ENCODE results near the gene CEBPE.

CEBPE gene

DNA sequence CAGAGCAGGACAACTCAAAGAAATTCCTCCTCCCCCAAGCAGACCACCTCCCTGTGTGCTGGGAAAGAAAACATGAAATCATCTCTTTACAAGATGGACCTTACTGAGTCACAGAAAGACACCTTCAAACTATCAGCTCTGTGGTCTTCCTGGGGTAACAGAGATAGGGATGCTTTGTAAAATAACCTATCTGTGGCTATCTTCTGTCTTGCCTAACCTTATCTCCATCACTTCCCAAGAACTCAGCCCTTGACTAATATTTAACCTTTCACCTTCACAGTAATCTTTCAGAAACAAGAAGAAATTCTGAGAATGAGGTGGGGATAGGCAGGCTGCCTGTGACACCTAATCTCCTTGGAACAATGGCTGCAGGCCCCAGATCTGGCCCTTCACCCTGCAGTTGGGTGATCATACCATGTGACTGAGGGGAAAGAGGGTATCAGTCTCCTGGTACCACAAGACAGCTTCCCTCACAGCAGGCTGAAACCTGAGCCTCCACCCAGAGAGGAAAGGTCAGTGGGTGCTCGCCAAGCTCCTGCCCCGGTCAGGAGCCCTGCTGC, 27.4 kb upstream of the CEBPE start:
- DNase-seq (ENCODE audit: low read depth): no peak
- in situ Hi-C loops (cut with HindIII; ENCODE audit: low sequenced_read_pairs): no loop called here
- TF ChIP-seq, protein P1, sequence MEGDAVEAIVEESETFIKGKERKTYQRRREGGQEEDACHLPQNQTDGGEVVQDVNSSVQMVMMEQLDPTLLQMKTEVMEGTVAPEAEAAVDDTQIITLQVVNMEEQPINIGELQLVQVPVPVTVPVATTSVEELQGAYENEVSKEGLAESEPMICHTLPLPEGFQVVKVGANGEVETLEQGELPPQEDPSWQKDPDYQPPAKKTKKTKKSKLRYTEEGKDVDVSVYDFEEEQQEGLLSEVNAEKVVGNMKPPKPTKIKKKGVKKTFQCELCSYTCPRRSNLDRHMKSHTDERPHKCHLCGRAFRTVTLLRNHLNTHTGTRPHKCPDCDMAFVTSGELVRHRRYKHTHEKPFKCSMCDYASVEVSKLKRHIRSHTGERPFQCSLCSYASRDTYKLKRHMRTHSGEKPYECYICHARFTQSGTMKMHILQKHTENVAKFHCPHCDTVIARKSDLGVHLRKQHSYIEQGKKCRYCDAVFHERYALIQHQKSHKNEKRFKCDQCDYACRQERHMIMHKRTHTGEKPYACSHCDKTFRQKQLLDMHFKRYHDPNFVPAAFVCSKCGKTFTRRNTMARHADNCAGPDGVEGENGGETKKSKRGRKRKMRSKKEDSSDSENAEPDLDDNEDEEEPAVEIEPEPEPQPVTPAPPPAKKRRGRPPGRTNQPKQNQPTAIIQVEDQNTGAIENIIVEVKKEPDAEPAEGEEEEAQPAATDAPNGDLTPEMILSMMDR (IDR thresholded peaks at IDR 0.05; ENCODE audit: low read depth, low read length, missing control alignments): no peak
- no peak overlapping the region for H3K4me3 ChIP-seq (ENCODE audit: low read depth, low read length)

DNA sequence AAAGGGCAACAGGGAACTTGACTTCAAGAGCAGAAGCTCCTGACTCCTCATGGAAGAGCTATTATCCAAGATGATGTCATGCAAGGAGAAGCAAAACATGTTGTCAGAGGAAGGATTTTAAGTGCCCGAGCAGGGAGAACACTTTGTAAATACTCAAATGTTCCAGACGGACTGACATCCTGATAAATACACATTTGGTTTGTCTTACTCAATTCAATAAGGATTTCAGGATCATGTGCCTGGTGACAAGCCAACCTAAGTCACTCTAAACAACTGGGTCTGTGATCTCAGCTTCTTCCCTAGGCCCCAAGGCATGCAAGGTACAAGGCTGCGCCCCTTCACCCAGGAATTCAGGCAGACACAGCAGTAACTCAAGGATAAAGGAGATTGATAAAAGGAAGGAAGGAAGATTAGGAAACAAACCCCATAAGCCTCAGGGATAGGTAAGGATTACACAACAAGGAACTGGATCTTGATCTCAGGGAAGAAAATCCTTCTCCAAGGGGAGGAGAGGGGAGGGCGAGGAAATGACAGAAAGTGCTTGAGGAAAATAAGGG, 26.8 kb upstream of the CEBPE start:
- TF ChIP-seq, protein P1 (IDR thresholded peaks at IDR 0.05; ENCODE audit: low read depth, low read length, missing control alignments): no peak
- H3K4me3 ChIP-seq (ENCODE audit: low read depth, low read length): no peak overlapping the region
- DNase-seq (ENCODE audit: low read depth): no peak
- in situ Hi-C loops (cut with HindIII; ENCODE audit: low sequenced_read_pairs): no loop called here

DNA sequence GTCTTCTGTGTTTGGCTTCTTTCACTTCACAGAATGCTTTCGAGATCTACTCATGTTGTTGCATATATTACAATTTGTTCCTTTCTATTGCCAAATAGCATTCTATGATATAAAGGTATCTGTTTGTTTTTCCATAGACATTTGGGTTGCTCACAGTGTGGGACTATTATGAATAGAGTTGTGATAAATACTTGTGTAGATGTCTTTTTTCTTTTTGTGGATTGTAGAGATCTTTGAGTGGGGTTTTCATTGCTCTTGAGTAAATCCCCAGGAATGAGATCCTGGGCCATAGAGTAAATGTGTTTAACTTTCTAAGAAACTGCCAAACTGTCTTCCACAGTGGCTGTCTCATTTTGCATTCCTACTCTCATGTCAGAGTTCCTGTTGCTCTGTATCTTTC, 24.9 kb upstream of the CEBPE start:
- TF ChIP-seq, protein P1 (IDR thresholded peaks at IDR 0.05; ENCODE audit: low read depth, low read length, missing control alignments): no peak
- no peak for DNase-seq (ENCODE audit: low read depth)
- in situ Hi-C loops (cut with HindIII; ENCODE audit: low sequenced_read_pairs): no loop called here
- no peak overlapping the region for H3K4me3 ChIP-seq (ENCODE audit: low read depth, low read length)

DNA sequence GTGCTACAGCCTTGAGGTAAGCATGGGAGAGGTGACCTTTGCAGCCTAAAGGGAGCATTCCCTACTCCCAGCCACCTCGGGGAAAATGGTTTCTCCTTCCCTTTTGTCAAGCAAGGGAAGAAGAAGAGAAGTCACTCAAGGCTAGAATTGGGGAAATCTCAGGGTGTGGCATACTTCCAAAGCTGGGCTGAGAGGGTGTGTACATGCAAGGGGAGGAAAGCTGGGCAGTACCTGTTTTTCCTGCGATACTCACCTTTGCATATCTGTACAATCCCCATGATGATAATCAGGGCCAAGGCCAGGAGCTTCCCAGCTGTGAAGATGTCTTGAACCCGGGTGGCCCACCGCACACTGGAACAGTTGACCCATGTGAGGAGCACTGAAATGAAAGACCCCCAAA, 23.8 kb upstream of the CEBPE start:
- no peak for DNase-seq (ENCODE audit: low read depth)
- H3K4me3 ChIP-seq (ENCODE audit: low read depth, low read length): no peak overlapping the region
- in situ Hi-C loops (cut with HindIII; ENCODE audit: low sequenced_read_pairs): no loop called here
- TF ChIP-seq, protein P1 (IDR thresholded peaks at IDR 0.05; ENCODE audit: low read depth, low read length, missing control alignments): no peak

DNA sequence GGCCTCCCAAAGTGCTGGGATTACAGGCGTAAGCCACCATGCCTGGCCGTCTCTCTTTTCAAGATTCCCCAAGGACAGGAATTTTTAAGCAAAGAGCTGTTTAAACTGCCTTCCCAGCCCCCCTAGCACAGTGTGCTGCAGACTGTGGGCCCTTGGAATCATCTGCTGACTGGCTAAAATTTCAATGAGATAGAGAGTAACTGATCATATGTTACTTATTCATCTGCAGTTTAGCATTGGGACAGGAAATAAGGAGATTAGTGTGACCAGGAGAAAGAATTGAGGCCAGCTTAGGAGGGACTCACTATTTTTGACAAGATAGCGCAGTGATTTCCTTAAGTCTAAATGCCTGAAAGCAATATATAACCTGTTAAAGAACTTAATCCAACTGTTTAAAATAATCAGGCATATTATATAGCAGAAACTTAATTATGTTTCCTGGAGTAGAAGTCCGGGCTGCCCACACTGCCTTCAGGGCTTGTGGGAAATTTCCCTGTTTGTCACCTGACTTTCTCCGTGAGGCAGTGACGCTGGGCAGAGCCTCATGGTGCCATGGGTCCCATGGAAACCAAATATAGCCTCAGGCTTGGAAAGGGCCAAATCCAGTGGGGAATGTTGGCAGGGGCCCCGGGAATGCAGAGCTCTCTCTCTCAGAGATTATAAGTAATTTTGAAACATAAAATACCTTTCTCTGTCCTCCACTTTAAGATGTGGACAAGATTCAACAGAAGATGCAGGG, 22.8 kb upstream of the CEBPE start:
- DNase-seq (ENCODE audit: low read depth): peak; percentile 75
- in situ Hi-C loops (cut with HindIII; ENCODE audit: low sequenced_read_pairs): no loop called here
- TF ChIP-seq, protein P1 (IDR thresholded peaks at IDR 0.05; ENCODE audit: low read depth, low read length, missing control alignments): no peak
- no peak overlapping the region for H3K4me3 ChIP-seq (ENCODE audit: low read depth, low read length)

DNA sequence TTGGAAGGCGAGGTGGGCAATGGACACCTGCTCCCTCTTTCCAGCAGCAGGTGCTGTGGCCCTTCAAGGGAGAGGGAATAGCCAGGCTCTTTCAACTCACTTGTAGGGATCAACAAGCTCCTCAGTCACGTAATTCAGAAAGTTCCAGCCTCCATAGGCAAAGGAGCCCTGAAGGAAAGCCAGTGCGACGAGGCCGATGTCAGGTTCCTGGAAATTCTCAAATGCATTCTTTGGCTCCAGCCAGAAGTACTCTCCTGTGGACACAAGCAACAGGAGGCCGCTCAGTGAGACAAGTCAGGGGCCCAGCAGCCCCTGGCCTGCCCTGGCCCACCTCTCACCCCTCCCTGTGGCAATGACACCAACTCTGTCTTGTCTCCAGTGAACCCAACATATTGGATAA, 21.3 kb upstream of the CEBPE start:
- H3K4me3 ChIP-seq (ENCODE audit: low read depth, low read length): no peak overlapping the region
- no peak for DNase-seq (ENCODE audit: low read depth)
- TF ChIP-seq, protein P1 (IDR thresholded peaks at IDR 0.05; ENCODE audit: low read depth, low read length, missing control alignments): no peak
- in situ Hi-C loops (cut with HindIII; ENCODE audit: low sequenced_read_pairs): no loop called here
